Heart left ventricle (tissue), 13 donors: ENCODE results near the gene UBE2QL1.

ENCODE experiments used
- CTCF ChIP-seq, 12 donors: fragments of 200-600 bp; sonication (generic) in 4 of 12; IDR thresholded peaks; one replicate each; pipeline versions ENCODE4 v1.5.0 to v1.8.0; 2018 to 2022; ENCODE audit warnings: antibody characterized with exemption in 12 of 12, mild to moderate bottlenecking in 5 of 12
- POLR2A ChIP-seq, 2 donors: fragments of 450-650 bp; IDR thresholded peaks; one replicate each; pipeline ENCODE4 v1.6.1; 2017; ENCODE audit warnings: antibody characterized with exemption in 2 of 2, mild to moderate bottlenecking in 2 of 2, moderate library complexity in 2 of 2
- donor health status: ischemic (EF 13 %, LVEDD 7.1; RV severe dilation, severe dysfunction).
- donor health status: DM: no; HTN: yes; CAD: no.
- donor health status: DM: no; HTN: no; CAD: no.
- donor health status: ischemic (EF 25% LVEDD 6.9; RV normal size, moderate dysfunction).
- donor health status: ischemic (EF 25% LVEDD 5.7; RV mildly dilated, moderate dysfunction).
- donor health status: ischemic (EF 35%, LVEDD 5.7; RV mildly dilated, moderate dysfunction).
- donor health status: nonischemic (EF 11% LVEDD 7.7; RV severe dilation, severe dysfunction).
- donor health status: DM: yes; HTN: yes; CAD: no.
- donor health status: PGD.
- donor health status: ischemic (EF 29% LVEDD 5.4; RV normal size, mild dysfunction).
- donor health status: nonischemic (EF 23%, LVEDD 6.1; RV moderate dilation, normal function).

- TF ChIP-seq POLR2A (IDR thresholded peaks at IDR 0.05) (no peak), CTCF (IDR thresholded peaks at IDR 0.05) (no peak)
These were observed 24.0 kb upstream of the UBE2QL1 start for GRCh38 chr5:6424700-6425099.
